Measurements from ENCODE around the gene LYPLAL1.
A peak's percentile ranks its signal among the peaks of the same experiment; 100 is the strongest.
"Not testable (repeated sequence)": the region's sequence is repeated elsewhere in the genome, so short reads cannot be mapped to it uniquely, and the experiment has no call there.

The LYPLAL1 gene

GRCh38 chr1:219185486-219186117 lies 11.9 kb downstream of the LYPLAL1 start:
- TF ChIP-seq CTCF (IDR thresholded peaks at IDR 0.05; ENCODE audit: low read depth, low read length, missing control alignments) = no peak
- in situ Hi-C loops (cut with HindIII; ENCODE audit: low pct_ligation_motif_present, low sequenced_read_pairs) = no loop called here
- Histone ChIP-seq H3K36me3 (replicated peaks) (no peaks in the 10 kb centered on the region), H3K27ac (no peak overlapping the region), H3K27me3 (replicated peaks) (no peaks in the 10 kb centered on the region), H3K4me3 (ENCODE audit: low read depth, low read length) (no peak overlapping the region)
- no peak for DNase-seq

- no peak for TF ChIP-seq CTCF (IDR thresholded peaks at IDR 0.05; ENCODE audit: low read depth, low read length, missing control alignments)
- H3K27ac ChIP-seq = peak overlapping the region; percentile 53
Measured at GRCh38 chr1:219188331-219188803, 14.7 kb downstream of the LYPLAL1 start.

GRCh38 chr1:219189021-219189824 lies 15.5 kb downstream of the LYPLAL1 start:
- no peaks in the 10 kb centered on the region for H3K36me3 ChIP-seq (replicated peaks)
- no peaks in the 10 kb centered on the region for H3K27me3 ChIP-seq (replicated peaks)
- no peak overlapping the region for H3K4me3 ChIP-seq (ENCODE audit: low read depth, low read length)
- in situ Hi-C loops (cut with HindIII; ENCODE audit: low pct_ligation_motif_present, low sequenced_read_pairs) = no loop called here
- no peak for TF ChIP-seq CTCF (IDR thresholded peaks at IDR 0.05; ENCODE audit: low read depth, low read length, missing control alignments)
- no peak for DNase-seq
- peak overlapping the region; percentile 53 for H3K27ac ChIP-seq

More at GRCh38 chr1:219188331-219188803, 14.7 kb downstream of the LYPLAL1 start:
- no peaks in the 10 kb centered on the region for H3K27me3 ChIP-seq (replicated peaks)
- no peak overlapping the region for H3K4me3 ChIP-seq (ENCODE audit: low read depth, low read length)
- H3K36me3 ChIP-seq (replicated peaks) = no peaks in the 10 kb centered on the region
- in situ Hi-C loops (cut with HindIII; ENCODE audit: low pct_ligation_motif_present, low sequenced_read_pairs) = no loop called here
- no peak for DNase-seq

- no peak for TF ChIP-seq CTCF (IDR thresholded peaks at IDR 0.05; ENCODE audit: low read depth, low read length, missing control alignments)
- in situ Hi-C loops (cut with HindIII; ENCODE audit: low pct_ligation_motif_present, low sequenced_read_pairs) = no loop called here
- Histone ChIP-seq H3K27ac (no peak overlapping the region), H3K4me3 (ENCODE audit: low read depth, low read length) (no peak overlapping the region), H3K27me3 (replicated peaks) (no peaks in the 10 kb centered on the region), H3K36me3 (replicated peaks) (no peaks in the 10 kb centered on the region)
- DNase-seq = no peak
Measured at GRCh38 chr1:219189952-219190351, 16.3 kb downstream of the LYPLAL1 start.

- H3K27me3 ChIP-seq (replicated peaks) = no peaks in the 10 kb centered on the region
- no peaks in the 10 kb centered on the region for H3K36me3 ChIP-seq (replicated peaks)
- no peak overlapping the region for H3K27ac ChIP-seq
- no peak for DNase-seq
- no peak for TF ChIP-seq CTCF (IDR thresholded peaks at IDR 0.05; ENCODE audit: low read depth, low read length, missing control alignments)
- in situ Hi-C loops (cut with HindIII; ENCODE audit: low pct_ligation_motif_present, low sequenced_read_pairs) = no loop called here
- H3K4me3 ChIP-seq (ENCODE audit: low read depth, low read length) = no peak overlapping the region
Measured at GRCh38 chr1:219190605-219191004, 16.9 kb downstream of the LYPLAL1 start.

- H3K27ac ChIP-seq; DNase-seq; H3K4me3 ChIP-seq (ENCODE audit: low read depth, low read length); in situ Hi-C loops (cut with HindIII; ENCODE audit: low pct_ligation_motif_present, low sequenced_read_pairs); H3K36me3 ChIP-seq (replicated peaks); H3K27me3 ChIP-seq (replicated peaks): not testable (repeated sequence)
Measured at GRCh38 chr1:219195833-219196232, 22.2 kb downstream of the LYPLAL1 start.
